ENCODE results near the gene FCGBP.
"Not testable (repeated sequence)": the region's sequence is repeated elsewhere in the genome, so short reads cannot be mapped to it uniquely, and the experiment has no call there.

The FCGBP gene

DNA sequence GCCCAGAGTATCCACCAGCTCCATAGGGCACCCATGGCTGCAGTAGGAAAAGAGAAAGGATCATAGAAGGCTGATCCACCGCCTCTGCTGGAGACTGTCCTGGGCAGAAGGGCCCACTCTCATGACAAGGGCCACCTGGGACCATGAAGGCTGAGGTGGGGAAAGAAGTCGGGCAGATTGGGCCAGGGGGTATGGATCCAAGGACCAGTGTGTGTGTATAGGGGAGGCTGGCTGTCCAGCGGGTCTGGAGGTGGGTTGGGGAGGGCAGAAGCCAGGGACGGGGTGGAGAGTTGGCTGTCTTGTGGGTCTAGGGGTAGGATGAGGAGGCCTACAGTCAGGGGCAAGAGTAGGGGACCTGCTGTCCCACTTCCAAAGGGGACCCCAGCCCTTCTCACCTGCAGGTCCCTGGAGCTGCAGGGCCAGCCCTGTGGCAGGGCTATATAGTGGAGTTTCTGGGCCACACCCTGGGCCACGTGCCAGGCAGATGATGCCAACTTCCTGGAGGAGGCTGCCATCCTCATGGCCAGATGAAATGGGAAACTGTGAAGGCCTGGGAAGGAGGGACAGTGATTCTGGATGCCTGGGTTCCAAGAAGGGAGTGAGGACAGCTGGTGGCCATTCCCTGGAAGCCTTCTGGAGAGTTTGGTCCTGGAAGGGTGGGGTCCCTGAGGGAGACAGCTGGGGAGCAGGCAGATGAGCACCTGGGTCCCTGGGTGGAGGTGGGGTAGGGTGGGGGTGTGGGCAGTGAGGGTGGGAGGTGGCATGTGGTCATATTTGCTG, at the start of gene FCGBP:
FCGBP (minus strand) TSS at position 51 of the 780 bp plus-strand sequence.
- DNase-seq (ENCODE audit: low spot score), result no peak

DNA sequence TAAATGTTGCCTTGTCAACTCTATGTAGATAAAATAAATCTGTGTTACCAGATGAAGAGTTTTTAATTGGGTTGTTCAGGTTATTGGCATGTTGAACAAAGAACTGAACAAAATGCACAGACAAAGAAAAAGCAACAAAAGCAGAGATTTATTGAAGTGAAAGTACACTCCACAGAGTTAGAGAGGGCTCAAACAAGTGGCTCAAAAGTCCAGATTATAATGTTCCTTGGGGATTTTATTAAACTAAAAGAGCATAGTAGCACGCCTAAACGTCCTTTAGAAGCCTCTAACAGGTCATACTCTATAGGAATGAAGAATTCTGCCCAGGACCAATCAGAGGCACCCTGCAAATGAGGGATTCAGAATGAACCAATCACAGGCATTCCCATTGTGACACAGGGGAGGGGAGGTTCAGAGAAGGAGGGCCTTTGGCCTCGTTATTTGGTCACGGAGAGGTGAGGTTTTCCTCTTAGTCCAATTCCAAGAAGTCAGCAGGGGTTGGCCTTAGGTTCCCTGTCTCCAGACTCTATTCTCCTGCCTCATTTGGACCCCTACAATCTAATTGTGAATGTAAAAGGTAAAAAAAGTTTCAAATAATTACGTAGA, 49.4 kb upstream of the FCGBP start:
- no peak for DNase-seq (ENCODE audit: low spot score)

DNA sequence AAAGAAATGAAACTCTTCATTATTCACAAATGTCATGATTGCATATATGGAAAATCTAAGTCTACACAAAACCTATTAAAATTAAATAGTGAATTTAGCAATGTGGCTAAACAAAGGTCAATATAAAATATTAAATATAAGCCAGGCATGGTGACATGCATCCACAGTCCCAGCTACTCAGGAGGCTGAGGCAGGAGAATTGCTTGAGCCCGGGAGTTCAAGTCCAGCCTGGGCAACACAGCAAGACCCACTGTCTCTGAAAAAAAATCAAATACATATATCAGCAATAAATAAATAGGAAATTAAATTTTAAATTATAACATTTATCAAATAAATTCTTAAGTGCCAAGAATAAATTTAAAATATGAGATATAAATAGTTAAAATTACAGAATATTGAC, 48.4 kb upstream of the FCGBP start:
- DNase-seq (ENCODE audit: low spot score), result no peak

DNA sequence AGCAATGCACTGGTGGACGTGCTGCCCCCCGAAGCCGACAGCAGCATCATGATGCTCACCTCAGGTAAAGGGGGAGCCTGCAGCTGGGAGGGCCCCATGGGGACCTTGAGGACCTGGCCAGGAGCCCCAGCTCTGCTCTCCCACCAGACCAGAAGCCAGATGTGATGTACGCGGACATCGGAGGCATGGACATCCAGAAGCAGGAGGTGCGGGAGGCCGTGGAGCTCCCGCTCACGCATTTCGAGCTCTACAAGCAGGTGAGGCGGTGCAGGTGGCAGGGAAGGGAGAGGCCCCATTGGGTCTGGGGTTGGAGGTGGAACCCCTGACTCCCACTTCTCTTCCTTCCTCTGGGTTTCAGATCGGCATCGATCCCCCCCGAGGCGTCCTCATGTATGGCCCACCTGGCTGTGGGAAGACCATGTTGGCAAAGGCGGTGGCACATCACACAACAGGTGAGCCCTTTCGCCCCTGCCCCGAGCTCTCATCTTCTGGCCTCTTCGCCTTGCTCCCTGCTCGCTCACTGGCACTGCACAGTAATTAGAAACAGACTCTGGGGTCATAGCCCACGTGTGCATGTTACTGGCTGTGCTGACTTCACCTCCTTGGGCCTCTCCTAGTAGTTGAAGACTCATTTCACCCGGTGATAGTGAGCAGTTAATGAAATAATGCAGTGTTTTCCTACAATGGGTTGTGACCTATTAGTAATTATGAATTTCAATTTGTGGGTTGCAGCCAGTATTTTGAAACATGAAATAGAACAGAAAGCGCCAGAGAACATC, 40.1 kb upstream of the FCGBP start:
- no peak for DNase-seq (ENCODE audit: low spot score)

DNA sequence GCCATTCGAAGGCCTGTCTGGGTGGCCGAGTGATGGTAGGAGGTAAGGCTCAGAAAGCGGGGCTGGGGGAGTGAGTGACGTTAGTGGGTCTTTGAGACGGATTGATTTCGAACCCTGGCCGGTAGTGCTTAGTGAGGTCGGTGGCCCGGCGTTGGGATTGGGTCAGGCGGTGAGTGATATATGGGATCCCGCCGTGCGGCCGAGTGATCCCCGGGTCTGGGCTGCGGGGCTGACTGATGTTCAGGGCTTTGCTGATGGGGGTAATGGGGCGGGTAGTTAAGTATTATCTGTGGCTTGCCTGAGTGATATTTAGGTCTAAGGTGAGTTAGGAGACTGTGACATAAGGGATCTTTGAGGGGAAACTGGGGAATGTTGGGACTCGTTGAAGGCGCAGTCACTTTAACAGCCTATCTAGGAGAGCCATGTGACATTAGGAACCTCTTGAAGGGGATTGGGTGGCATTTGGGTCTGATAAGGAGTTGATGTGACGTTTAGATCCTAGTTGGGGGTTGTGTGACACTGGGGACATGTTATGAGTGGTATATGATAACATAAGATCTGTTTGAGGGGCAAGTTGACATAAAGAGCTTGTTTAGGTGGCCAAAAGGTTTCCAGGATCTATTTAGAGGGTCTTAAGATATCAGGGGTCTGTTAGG, 37.1 kb upstream of the FCGBP start:
- peak; percentile 19 for DNase-seq (ENCODE audit: low spot score)

DNA sequence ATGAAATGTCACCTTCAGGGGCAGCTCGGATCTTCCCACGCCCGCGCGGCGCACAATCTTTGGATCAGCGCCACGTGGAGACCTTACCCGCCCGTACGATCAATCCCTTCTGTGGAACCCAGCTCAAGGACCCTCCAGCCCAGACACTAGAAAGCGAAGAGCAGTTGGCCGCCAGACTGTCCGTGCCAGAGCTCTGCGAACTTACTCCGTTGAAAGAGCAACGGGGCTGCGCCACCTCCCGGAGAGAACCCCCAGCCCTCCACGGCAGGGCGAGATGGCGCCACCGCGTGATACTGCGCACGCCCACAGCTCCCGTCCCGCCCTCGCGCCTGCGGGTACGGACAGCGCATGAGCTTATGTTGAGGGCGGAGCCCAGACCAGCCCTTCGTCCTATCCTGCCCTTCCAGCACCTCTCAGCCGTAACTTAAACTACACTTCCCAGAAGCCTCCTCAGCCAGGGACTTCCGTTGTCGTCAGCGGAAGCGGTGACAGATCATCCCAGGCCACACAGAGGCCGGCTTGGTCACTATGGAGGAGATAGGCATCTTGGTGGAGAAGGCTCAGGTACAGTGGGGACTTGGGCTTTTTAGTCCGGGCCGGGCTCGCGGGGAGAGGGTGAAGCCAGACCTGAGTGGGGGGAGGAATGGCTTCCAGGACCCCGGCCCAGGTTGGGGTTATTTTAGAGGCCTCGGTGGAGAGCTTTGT, 36.4 kb upstream of the FCGBP start, which contains the start of gene PSMC4:
PSMC4 (plus strand) TSS at position 491 of the 705 bp plus-strand sequence; CDS start at position 529, 38 bp downstream.
- peak; percentile 98 for DNase-seq (ENCODE audit: low spot score)

DNA sequence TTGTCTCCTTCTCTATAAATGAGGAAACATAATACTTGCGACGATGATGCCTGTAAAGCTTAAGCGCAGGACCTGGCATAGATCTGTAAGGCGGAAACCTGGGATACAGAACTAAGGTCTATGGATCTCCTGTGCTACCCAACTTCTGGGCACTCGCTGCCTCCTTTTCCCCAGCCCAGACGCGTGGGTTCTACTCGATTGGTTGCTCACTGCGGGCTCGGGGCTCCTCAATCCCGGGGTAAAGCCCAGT, 35.9 kb upstream of the FCGBP start:
- no peak for DNase-seq (ENCODE audit: low spot score)

DNA sequence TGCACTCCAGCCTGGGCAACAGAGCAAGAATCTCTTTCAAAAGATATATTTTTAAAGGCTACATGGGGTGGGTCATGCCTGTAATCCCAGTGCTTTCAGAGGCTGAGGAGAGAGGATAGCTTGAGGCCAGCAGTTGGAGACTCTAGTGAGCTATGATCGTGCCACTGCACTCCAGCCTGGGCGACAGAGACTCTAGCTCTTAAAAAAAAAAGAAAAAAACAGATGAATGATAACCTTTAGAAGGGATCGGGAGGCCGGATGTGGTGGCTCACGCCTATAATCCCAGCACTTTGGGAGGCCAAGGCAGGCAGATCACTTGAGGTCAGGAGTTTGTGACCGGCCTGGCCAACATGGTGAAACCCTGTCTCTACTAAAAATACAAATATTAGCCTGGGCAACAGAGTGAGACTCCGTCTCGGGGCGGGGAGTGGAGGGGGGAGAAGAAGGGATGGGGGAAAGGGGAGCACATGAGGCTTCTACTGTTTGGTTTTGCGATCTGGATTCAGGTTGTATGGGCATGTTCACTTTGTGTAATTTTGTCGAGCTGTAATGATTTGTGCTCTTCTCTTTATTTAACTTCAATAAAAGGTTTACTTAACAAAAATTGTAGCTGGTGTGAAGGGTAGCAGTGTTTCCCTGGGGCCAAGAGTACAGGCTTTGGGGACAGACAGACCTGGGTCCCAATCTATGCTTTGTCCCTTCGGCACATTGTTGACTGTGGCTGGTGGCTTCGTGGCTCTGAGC, 35.4 kb upstream of the FCGBP start:
- no peak for DNase-seq (ENCODE audit: low spot score)

DNA sequence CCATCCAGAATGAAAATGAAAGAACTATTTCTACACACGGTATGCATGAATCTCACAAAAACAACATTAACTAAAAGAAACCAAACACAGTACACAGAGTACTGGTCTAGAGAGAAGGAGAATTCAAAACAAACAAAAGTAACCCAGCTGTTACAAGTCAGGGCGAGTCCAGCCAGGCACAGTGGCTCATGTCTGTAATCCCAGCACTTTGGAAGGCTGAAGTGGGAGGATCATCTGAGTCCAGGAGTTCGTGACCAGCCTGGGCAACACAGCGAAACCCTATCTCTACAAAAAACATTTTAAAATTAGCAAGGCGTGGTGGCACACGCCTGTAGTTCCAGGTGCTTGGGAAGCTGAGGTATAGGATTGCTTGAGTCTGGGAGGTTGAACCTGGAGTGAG, 34.8 kb upstream of the FCGBP start:
- DNase-seq (ENCODE audit: low spot score), result no peak

DNA sequence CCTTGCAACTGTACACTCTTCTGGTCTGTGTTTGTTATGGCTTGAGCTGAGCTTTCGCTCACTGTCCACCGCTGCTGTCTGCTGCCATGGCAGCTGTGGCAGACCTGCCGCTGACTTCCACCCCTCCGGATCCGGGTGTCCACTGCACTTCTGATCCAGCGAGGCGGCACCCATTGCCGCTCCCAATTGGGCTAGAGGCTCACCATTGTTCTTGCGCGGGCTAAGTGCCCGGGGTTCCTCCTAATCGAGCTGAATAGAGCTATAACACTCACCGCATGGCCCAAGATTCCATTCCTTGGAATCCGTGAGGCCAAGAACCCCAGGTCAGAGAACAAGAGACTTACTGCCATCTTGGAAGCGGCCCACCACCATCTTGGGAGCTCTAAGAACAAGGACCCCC, 34.4 kb upstream of the FCGBP start:
- no peak for DNase-seq (ENCODE audit: low spot score)

DNA sequence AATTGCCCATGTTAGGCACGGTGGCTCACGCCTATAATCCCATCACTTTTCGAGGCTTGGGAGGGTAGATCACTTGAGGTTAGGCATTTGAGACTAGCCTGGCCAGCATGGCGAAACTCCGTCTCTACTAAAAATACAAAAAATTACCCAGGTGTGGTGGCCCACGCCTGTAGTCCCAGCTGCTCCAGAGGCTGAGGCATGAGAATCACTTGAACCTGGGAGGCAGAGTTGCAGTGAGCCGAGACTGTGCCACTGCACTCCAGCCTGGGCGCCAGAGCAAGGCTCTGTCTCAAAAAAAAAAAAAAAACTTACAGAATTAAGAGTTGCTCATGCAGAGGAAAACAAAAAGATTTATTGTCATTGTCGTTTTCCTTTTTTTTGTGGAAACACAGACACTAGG, 33.1 kb upstream of the FCGBP start:
- DNase-seq (ENCODE audit: low spot score), result no peak

DNA sequence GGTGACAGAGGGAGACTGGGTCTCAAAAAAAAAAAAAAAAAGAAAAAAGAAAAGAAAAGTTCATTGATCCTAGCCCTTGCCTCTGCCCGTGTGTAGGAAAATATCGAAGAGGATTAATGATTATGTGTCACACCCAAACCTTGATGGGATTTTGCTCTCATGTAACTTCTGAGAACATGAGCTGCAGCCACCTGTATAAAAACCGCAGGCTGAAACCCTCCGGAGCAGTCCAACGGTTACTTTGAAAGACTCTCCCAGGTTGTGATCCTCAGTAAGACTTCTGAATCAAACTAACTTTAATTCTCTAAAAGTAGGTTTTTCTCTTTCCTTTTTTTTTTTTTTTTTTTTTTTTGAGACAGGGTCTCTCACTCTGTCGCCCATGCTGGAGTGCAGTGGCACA, 32.2 kb upstream of the FCGBP start:
- no peak for DNase-seq (ENCODE audit: low spot score)

DNA sequence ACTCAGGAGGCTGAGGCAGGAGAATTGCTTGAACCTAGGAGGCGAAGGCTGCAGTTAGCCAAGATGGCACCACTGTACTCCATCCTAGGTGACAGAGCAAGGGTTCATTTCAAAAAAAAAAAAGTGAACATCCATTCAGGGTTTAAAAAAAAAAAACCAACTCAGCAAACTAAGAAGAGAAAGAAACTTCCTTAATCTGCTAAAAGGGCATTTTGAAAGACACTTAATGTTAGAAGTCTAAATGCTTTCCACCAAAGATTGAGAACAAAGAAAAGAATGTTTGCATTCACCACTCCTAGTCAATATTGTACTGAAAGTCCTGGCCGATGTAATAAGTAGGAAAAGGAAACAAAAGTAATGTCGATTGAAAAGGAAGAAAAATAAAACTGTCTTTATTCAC, 29.5 kb upstream of the FCGBP start:
- no peak for DNase-seq (ENCODE audit: low spot score)

DNA sequence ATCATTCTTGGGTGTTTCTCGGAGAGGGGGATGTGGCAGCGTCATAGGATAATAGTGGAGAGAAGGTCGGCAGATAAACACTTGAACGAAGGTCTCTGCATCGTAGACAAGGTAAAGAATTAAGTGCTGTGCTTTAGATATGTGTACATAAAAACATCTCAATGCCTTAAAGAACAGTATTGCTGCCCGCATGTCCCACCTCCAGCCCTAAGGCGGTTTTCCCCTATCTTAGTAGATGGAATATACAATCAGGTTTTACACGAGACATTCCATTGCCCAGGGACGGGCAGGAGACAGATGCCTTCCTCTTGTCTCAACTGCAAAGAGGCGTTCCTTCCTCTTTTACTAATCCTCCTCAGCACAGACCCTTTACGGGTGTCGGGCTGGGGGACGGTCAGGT, 25.0 kb upstream of the FCGBP start:
- DNase-seq (ENCODE audit: low spot score), result not testable (repeated sequence)

DNA sequence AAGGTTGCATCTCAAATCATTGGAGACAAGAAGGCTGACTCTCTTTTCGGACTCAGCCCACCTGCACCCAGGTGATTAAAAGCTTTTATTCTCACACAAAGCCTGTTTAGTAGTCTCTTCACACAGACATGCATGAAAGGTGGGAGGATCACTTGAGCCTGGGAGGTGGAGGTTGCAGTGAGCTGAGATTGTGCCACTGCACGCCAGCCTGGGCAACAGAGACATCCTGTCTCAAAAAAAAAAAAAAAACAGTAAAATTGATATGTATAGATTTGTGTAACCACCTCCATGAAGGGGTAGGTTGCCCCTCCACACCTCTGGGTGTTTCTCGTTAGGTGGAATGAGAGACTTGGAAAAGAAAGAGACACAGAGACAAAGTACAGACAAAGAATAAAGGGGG, 24.5 kb upstream of the FCGBP start:
- not testable (repeated sequence) for DNase-seq (ENCODE audit: low spot score)

DNA sequence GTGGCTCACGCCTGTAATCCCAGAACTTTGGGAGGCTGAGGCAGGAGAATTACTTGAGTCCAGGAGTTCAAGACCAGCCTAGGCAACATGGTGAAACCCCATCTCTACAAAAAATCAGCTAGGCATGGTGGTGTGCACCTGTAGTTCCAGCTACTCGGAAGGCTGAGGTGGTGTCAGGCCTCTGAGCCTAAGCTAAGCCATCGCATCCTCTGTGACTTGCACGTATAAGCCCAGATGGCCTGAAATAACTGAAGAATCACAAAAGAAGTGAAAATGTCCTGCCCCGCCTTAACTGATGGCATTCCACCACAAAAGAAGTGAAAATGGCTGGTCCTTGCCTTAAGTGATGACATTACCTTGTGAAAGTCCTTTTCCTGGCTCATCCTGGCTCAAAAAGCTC, 23.5 kb upstream of the FCGBP start:
- DNase-seq (ENCODE audit: low spot score), result not testable (repeated sequence)

DNA sequence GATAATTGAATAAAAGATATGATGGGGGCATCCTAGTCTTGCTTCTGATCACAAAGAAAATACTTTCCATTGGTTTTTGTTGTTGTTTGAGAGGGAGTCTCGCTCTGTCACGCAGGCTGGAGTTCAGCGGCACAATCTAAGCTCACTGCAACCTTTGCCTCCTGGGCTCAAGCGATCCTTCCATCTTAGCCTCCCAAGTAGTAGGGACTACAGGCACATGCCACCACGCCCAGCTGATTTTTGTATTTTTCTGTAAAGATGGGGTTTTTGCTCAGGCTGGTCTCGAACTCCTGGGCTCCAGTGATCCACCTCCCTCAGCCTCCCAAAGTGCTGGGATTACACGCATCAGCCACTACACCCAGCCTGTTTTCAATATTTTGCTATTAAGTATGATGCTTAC, 19.5 kb upstream of the FCGBP start:
- DNase-seq (ENCODE audit: low spot score), result no peak

DNA sequence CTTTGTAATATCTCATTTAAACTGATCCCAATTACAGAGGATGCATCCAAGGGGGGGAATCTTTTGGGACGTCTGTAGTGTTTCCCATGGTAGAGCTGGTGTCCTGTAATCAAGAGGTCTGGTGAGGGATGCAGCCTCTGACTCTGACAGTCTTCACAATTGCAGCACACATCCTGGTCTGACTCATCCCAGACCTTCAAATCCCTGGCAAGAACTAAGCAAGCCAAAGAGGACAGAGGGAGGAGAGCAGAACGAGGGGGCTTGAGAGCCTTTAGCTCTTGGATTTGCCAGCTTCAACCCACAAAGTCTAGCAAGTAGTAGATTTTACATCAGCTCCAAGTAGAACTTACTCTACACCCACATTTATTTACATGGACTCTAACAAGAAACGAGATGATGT, 17.3 kb upstream of the FCGBP start:
- no peak for DNase-seq (ENCODE audit: low spot score)

DNA sequence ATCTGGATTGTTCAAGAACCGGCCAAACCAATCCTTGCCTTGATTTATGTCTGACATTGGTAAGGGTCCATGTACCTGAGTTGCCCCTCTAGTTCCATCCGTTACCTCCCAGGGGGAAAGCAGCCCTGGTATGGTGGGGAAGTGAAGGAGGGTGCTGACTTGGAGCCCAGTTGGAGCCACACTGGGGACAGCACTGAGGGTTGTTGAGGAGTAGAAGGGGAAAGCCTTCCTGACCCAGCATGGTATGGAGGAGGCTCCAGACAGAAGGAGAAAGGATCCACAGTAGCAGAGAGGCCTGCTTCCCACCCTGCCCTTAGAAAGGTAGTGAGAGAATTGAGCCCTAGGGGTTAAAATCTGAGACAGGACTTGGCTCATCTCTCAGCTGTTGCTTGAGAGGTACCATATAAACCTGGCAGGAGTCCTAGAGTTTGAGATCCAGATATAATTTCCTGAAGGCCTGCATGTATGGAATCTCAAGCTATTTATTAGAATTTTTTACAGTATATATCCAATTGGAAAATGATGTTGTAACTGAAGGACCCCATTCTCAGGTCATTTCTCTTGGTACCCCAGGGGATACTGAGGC, 16.7 kb upstream of the FCGBP start:
- no peak for DNase-seq (ENCODE audit: low spot score)

DNA sequence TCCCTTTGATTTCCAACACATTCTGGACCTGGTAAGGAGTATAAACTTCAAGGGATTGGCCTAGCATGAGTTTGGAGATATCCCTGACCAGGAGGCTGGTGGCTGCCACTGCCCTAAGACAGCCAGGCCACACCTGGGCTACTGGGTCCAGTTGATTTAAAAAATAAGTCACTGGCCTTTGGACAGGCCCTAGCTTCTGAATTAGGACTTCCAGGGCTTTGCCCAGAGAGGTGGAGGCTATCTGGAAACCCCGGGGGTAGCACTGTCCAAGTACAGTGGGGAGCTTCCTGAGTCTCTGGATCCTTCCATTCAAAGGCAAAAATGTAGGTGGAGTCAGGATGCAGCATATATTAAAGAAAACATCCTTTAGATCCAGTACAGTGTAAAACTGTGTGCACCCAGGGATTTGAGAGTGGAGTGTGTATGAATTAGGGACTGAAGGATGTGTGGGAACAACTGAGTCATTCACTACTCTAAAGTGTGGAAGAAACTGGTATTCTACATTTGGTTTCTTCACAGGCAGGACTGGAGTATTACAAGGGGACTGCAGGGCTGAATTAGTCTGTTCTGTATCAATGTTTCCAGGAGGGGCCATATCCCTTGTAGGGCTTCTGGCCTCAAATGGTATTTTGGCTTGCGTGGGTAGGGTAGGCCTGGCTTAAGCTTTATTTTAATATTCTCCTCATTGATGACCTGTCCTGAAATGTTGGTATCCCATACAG, 14.8 kb upstream of the FCGBP start:
- no peak for DNase-seq (ENCODE audit: low spot score)

All from hepatic stellate cell (primary cell).